Measurements from ENCODE around the gene HMX1. TPM values are rescaled to one million over a fixed set of nuclear protein-coding genes. Genes with fewer than 3 reads are reported as not detected.

The HMX1 gene
- total RNA-seq, 2 donors from 2014 or later = not detected

- Histone ChIP-seq H3K36me3 (no peaks in the 10 kb centered on the region), H3K9me3 (peaks cover 0 to 3% of the 10 kb centered on the region in 2 donors), H3K27ac (no peak overlapping the region), H3K4me1 (no peaks in the 10 kb centered on the region), H3K27me3 (no peaks in the 10 kb centered on the region), H3K4me3 (no peak overlapping the region)
- no peak for TF ChIP-seq CTCF (IDR thresholded peaks at IDR 0.05)
- DNase-seq (ENCODE audit: low spot score) = peak; percentile 7
Observed at GRCh38 chr4:8917321-8917811, 45.7 kb upstream of the HMX1 start.

GRCh38 chr4:8916906-8917305 lies 45.3 kb upstream of the HMX1 start:
- no peak overlapping the region for H3K4me3 ChIP-seq
- H3K4me1 ChIP-seq = no peaks in the 10 kb centered on the region
- H3K9me3 ChIP-seq = no peaks in the 10 kb centered on the region
- no peak for DNase-seq (ENCODE audit: low spot score)
- TF ChIP-seq CTCF (IDR thresholded peaks at IDR 0.05) = no peak
- H3K27me3 ChIP-seq = no peaks in the 10 kb centered on the region
- no peaks in the 10 kb centered on the region for H3K36me3 ChIP-seq
- H3K27ac ChIP-seq = no peak overlapping the region

GRCh38 chr4:8916351-8916885 lies 44.8 kb upstream of the HMX1 start:
- no peak for TF ChIP-seq CTCF (IDR thresholded peaks at IDR 0.05)
- Histone ChIP-seq H3K27ac (no peak overlapping the region), H3K36me3 (no peaks in the 10 kb centered on the region), H3K9me3 (no peaks in the 10 kb centered on the region), H3K27me3 (no peaks in the 10 kb centered on the region), H3K4me3 (no peak overlapping the region), H3K4me1 (no peaks in the 10 kb centered on the region)
- DNase-seq (ENCODE audit: low spot score) = peak; percentile 32

- H3K27ac ChIP-seq = no peak overlapping the region
- no peak overlapping the region for H3K4me3 ChIP-seq
- no peaks in the 10 kb centered on the region for H3K9me3 ChIP-seq
- no peaks in the 10 kb centered on the region for H3K27me3 ChIP-seq
- no peaks in the 10 kb centered on the region for H3K4me1 ChIP-seq
- peak; percentile 44 for DNase-seq (ENCODE audit: low spot score)
- H3K36me3 ChIP-seq = no peaks in the 10 kb centered on the region
- no peak for TF ChIP-seq CTCF (IDR thresholded peaks at IDR 0.05)
Observed at GRCh38 chr4:8915201-8916200, 43.9 kb upstream of the HMX1 start.

DNA sequence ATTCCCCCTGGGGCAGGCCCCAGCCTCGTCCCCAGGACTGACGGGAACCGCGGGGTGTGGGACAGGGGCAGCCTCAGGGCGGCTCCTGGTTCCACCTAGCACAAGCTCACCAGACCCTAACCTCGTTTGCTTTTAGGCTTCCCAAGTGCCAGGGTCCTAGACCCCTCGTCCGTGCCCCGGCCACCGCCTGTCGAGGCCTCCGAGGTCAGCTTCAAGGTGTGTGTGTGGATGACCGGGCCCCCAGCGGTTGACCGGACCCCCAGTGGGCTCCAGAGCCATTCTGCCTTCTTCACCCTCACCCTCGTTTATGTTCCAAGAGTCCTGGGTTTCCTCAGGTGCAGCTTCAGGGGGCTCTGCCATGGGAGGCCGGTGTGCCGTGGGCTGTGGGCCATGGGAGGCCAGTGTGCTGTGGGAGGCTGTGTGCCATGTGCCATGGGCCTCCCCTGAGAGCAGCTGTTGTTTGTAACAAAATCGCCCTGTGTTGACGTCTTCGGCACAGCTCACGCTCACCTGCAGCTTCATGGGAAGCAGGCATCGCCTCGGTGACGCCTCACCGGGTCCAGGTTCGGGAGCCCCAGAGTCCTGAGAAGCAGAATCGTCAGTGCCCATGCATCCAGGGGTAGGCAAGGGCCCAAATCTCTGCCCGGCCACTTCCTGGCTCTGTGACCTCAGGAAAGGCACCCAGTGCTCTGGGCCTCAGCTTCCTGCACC lies 43.0 kb upstream of the HMX1 start:
- no peaks in the 10 kb centered on the region for H3K27me3 ChIP-seq
- no peaks in the 10 kb centered on the region for H3K9me3 ChIP-seq
- DNase-seq (ENCODE audit: low spot score) = peak; percentile 44
- H3K36me3 ChIP-seq = no peaks in the 10 kb centered on the region
- H3K4me1 ChIP-seq = no peaks in the 10 kb centered on the region
- no peak overlapping the region for H3K27ac ChIP-seq
- no peak for TF ChIP-seq CTCF (IDR thresholded peaks at IDR 0.05)
- H3K4me3 ChIP-seq = no peak overlapping the region

Measured in right atrium auricular region (tissue), 2 donors.